Hepatic stellate cell (primary cell): Measurements from ENCODE around the gene ARHGAP26.

ENCODE experiments used
- DNase-seq: peaks from one replicate; pipeline ENCODE4 v3.0.0; 2011; ENCODE audit warnings: low spot score

ARHGAP26 gene

GRCh38 chr5:143165049-143165880, 395.1 kb downstream of the ARHGAP26 start:
- DNase-seq, result no peak

GRCh38 chr5:143166090-143166489, 395.9 kb downstream of the ARHGAP26 start:
- no peak for DNase-seq

GRCh38 chr5:143166661-143167420, 396.7 kb downstream of the ARHGAP26 start:
- no peak for DNase-seq

GRCh38 chr5:143168171-143168741, 398.1 kb downstream of the ARHGAP26 start:
- no peak for DNase-seq

GRCh38 chr5:143168921-143169810, 399.0 kb downstream of the ARHGAP26 start:
- DNase-seq, result no peak

- DNase-seq, result no peak
These were observed 399.9 kb downstream of the ARHGAP26 start for GRCh38 chr5:143170104-143170503.

- no peak for DNase-seq
These were observed 400.8 kb downstream of the ARHGAP26 start for GRCh38 chr5:143170977-143171376.

GRCh38 chr5:143172739-143173138, 402.6 kb downstream of the ARHGAP26 start:
- DNase-seq, result no peak

- DNase-seq, result no peak
These were observed 403.1 kb downstream of the ARHGAP26 start for GRCh38 chr5:143173139-143173889.

GRCh38 chr5:143174714-143175398, 404.7 kb downstream of the ARHGAP26 start:
- no peak for DNase-seq

- no peak for DNase-seq
These were observed 405.9 kb downstream of the ARHGAP26 start for GRCh38 chr5:143176048-143176447.

- DNase-seq, result peak; percentile 6
These were observed 407.2 kb downstream of the ARHGAP26 start for GRCh38 chr5:143177263-143177983.

- no peak for DNase-seq
These were observed 409.1 kb downstream of the ARHGAP26 start for GRCh38 chr5:143179126-143179740.

GRCh38 chr5:143180751-143181150, 410.6 kb downstream of the ARHGAP26 start:
- no peak for DNase-seq

GRCh38 chr5:143181173-143181572, 411.0 kb downstream of the ARHGAP26 start:
- no peak for DNase-seq

- no peak for DNase-seq
These were observed 411.9 kb downstream of the ARHGAP26 start for GRCh38 chr5:143182106-143182505.

- no peak for DNase-seq
These were observed 413.0 kb downstream of the ARHGAP26 start for GRCh38 chr5:143182901-143183820.

- no peak for DNase-seq
These were observed 413.8 kb downstream of the ARHGAP26 start for GRCh38 chr5:143183989-143184388.
